HepG2 (cell line): ENCODE measurements around the gene SIRT6. TPM values are rescaled to one million over a fixed set of nuclear protein-coding genes. Genes with fewer than 3 reads are reported as not detected.

Experiments
- ADNP ChIP-seq: sonication (generic); formaldehyde crosslinking; IDR thresholded peaks from 2 replicates; pipeline ENCODE4 v1.4.0; 2020; ENCODE audit warnings: missing genetic modification reagents
- FLYWCH1 ChIP-seq: sonication (generic); formaldehyde crosslinking; IDR thresholded peaks from 2 replicates; pipeline ENCODE4 v1.8.1; 2023; ENCODE audit warnings: mild to moderate bottlenecking, missing genetic modification reagents
- GFI1 ChIP-seq: sonication (generic); formaldehyde crosslinking; IDR thresholded peaks from 2 replicates; pipeline ENCODE4 v1.5.0; 2020; ENCODE audit warnings: missing genetic modification reagents, mild to moderate bottlenecking, borderline replicate concordance
- JUNB ChIP-seq: sonication (generic); formaldehyde crosslinking; IDR thresholded peaks from 2 replicates; pipeline ENCODE4 v1.8.0; 2022; ENCODE audit warnings: missing genetic modification reagents, mild to moderate bottlenecking, borderline replicate concordance
- KDM4B ChIP-seq: sonication (generic); formaldehyde crosslinking; IDR thresholded peaks from 2 replicates; pipeline ENCODE4 v1.4.0; 2020; ENCODE audit warnings: missing genetic modification reagents
- MIER2 ChIP-seq: IDR thresholded peaks from 2 replicates; pipeline ENCODE4 v1.6.1; 2016; ENCODE audit warnings: missing biosample characterization, missing genetic modification reagents
- SNRNP70 ChIP-seq: fragments of 200-400 bp; formaldehyde crosslinking; IDR thresholded peaks from 2 replicates; pipeline ENCODE4 v1.6.1; 2017; ENCODE audit warnings: mild to moderate bottlenecking, low read depth, low read length, moderate library complexity
- SRSF9 ChIP-seq: fragments of 200-400 bp; formaldehyde crosslinking; IDR thresholded peaks from 2 replicates; pipeline ENCODE4 v1.6.1; 2018; ENCODE audit warnings: borderline replicate concordance, mild to moderate bottlenecking, low read depth, low read length; ENCODE audit not compliant: insufficient read depth, poor library complexity, severe bottlenecking
- TAF15 ChIP-seq: fragments of 200-400 bp; formaldehyde crosslinking; IDR thresholded peaks from one replicate; pipeline ENCODE4 v1.6.1; 2018; ENCODE audit warnings: mild to moderate bottlenecking, low read depth, low read length; ENCODE audit not compliant: poor library complexity, severe bottlenecking
- THYN1 ChIP-seq: sonication (generic); formaldehyde crosslinking; IDR thresholded peaks from 2 replicates; pipeline ENCODE4 v1.8.1; 2023; ENCODE audit warnings: low read depth, mild to moderate bottlenecking, moderate library complexity, missing genetic modification reagents, borderline replicate concordance
- WIZ ChIP-seq: sonication (generic); formaldehyde crosslinking; IDR thresholded peaks from 2 replicates; pipeline ENCODE4 v1.5.1; 2020; ENCODE audit warnings: mild to moderate bottlenecking, missing genetic modification reagents
- ZNF260 ChIP-seq: sonication (generic); formaldehyde crosslinking; IDR thresholded peaks from 2 replicates; pipeline ENCODE4 v1.4.0; 2020; ENCODE audit warnings: missing genetic modification reagents, low read depth, mild to moderate bottlenecking, borderline replicate concordance
- ZNF441 ChIP-seq: sonication (generic); formaldehyde crosslinking; IDR thresholded peaks from 2 replicates; pipeline ENCODE4 v1.7.0; 2021; ENCODE audit warnings: missing genetic modification reagents, borderline replicate concordance
- ZNF605 ChIP-seq: sonication (generic); formaldehyde crosslinking; IDR thresholded peaks from 2 replicates; pipeline ENCODE4 v1.8.0; 2022; ENCODE audit warnings: mild to moderate bottlenecking, missing genetic modification reagents
- ZNF672 ChIP-seq: sonication (generic); formaldehyde crosslinking; IDR thresholded peaks from 2 replicates; pipeline ENCODE4 v1.8.1; 2022; ENCODE audit warnings: missing genetic modification reagents
- ZNF720 ChIP-seq: sonication (generic); formaldehyde crosslinking; IDR thresholded peaks from 2 replicates; pipeline ENCODE4 v1.4.0; 2020; ENCODE audit warnings: missing genetic modification reagents
- polyA plus RNA-seq, 8 experiments: library from polyadenylated mRNA; depleted of rRNA in 3 of 8; stranded (reverse) in 7 of 8; unstranded in 1 of 8; fragments of >200 nt; fragmentation: Illumina TruSeq in 4 of 8; extraction: Trizol in 4 of 8; gene quantifications; 2 replicates each; pipeline versions ENCODE4 v1.2.1 to v1.2.3, GENCODE V29; 2011 to 2016; ENCODE audit warnings: low read depth in 4 of 8, missing spikeins in 1 of 8, mixed read lengths in 1 of 8; ENCODE audit not compliant: insufficient read depth in 1 of 8
- total RNA-seq, 5 experiments: library from RNA; depleted of rRNA; stranded (reverse); fragments of >200 nt; fragmentation: Illumina TruSeq; extraction: Trizol; gene quantifications; 2 replicates each; pipeline ENCODE4 v1.2.3, GENCODE V29; 2016; ENCODE audit warnings: low read depth in 1 of 5
- TF ChIP-seq, protein P1 (sequence below): sonication (generic); formaldehyde crosslinking; IDR thresholded peaks from 2 replicates; pipeline ENCODE4 v1.4.0; 2020; ENCODE audit warnings: missing genetic modification reagents
- TF ChIP-seq, protein P2 (sequence below): IDR thresholded peaks from 2 replicates; pipeline ENCODE4 v1.6.1; 2016; ENCODE audit warnings: missing biosample characterization, missing genetic modification reagents, low read depth
- TF ChIP-seq, protein P3 (sequence below): sonication (generic); formaldehyde crosslinking; conservative IDR thresholded peaks from 2 replicates; pipeline ENCODE4 v1.8.0; 2022; ENCODE audit warnings: low read depth, missing genetic modification reagents
- TF ChIP-seq, protein P4 (sequence below): IDR thresholded peaks from 2 replicates; pipeline ENCODE4 v1.6.1; 2012; ENCODE audit warnings: low read depth, low read length, improper control_type of control experiment
- TF ChIP-seq, protein P5 (sequence below): IDR thresholded peaks from 2 replicates; pipeline ENCODE4 v1.6.1; 2012; ENCODE audit warnings: inconsistent platforms
- TF ChIP-seq, protein P6 (sequence below): sonication (generic); formaldehyde crosslinking; IDR thresholded peaks from 2 replicates; pipeline ENCODE4 v1.4.0; 2020; ENCODE audit warnings: mild to moderate bottlenecking, low read depth, missing genetic modification reagents

Gene SIRT6
- total and polyA plus RNA-seq, 2 of the 13 experiments (the other 11 are each of a cell fraction or from before 2014, with no cell fraction given): 11.0 to 18.4 TPM

DNA sequence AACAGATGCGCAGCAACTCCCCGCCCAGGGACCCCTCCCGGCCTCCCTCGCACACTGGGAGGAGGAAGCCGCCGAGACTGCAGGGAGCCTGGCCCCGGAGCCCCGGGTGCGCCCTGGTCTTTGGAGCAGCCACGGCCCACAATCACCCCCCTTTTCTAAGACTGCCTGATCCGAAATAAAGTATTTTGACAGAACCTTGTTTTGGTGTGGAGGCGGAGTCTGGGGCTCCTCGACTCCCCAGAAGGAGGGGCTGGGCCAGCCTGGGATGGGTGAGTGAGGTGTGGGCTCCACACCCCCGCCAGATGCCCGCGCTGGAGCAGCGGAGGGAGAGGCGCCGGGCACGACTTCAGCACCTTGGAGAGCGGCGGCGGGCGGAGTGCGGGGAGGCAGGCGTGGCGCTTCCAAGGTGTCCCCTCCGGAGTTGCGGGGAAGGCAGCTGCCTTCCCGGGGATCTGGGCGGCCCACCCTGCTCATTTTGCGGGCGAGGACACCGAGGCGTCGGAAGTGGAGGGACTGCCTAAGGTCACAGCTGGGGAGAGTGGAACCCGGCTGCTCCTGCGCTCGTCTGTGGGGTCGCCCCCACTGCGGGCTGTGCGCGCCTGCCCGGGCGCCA, 9.4 kb downstream of the SIRT6 start (continued):
- TF ChIP-seq ZNF260 (CRISPR knock-in tag) (no peak), FLYWCH1 (CRISPR knock-in tag) (no peak), SRSF9 (no peak), JUNB (no peak), ZNF441 (CRISPR knock-in tag) (peak; percentile 82; the same call in 1 of the 2 replicates), TAF15 (no peak), WIZ (CRISPR knock-in tag) (peak; percentile 78; the same call in 1 of the 2 replicates), MIER2 (CRISPR knock-in tag) (peak; percentile 95), ADNP (no peak), ZNF720 (CRISPR knock-in tag) (no peak), ZNF672 (CRISPR knock-in tag) (no peak), SNRNP70 (no peak), THYN1 (CRISPR knock-in tag) (no peak), KDM4B (0 out of 2 replicates have a peak, but pooled peaks have one; percentile 60), ZNF605 (CRISPR knock-in tag) (0 out of 2 replicates have a peak, but pooled peaks have one; percentile 43), GFI1 (CRISPR knock-in tag) (no peak)
- TF ChIP-seq, protein P1, sequence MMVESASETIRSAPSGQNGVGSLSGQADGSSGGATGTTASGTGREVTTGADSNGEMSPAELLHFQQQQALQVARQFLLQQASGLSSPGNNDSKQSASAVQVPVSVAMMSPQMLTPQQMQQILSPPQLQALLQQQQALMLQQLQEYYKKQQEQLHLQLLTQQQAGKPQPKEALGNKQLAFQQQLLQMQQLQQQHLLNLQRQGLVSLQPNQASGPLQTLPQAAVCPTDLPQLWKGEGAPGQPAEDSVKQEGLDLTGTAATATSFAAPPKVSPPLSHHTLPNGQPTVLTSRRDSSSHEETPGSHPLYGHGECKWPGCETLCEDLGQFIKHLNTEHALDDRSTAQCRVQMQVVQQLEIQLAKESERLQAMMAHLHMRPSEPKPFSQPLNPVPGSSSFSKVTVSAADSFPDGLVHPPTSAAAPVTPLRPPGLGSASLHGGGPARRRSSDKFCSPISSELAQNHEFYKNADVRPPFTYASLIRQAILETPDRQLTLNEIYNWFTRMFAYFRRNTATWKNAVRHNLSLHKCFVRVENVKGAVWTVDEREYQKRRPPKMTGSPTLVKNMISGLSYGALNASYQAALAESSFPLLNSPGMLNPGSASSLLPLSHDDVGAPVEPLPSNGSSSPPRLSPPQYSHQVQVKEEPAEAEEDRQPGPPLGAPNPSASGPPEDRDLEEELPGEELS: no peak
- TF ChIP-seq, protein P2, sequence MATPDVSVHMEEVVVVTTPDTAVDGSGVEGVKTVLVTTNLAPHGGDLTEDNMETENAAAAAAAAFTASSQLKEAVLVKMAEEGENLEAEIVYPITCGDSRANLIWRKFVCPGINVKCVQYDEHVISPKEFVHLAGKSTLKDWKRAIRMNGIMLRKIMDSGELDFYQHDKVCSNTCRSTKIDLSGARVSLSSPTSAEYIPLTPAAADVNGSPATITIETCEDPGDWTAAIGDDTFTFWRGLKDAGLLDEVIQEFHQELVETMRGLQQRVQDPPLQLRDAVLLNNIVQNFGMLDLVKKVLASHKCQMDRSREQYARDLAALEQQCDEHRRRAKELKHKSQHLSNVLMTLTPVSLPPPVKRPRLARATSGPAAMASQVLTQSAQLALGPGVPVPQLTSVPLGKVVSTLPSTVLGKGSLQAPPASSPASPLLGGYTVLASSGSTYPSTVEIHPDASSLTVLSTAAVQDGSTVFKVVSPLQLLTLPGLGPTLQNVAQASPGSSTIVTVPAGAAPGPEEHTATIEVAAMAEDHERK: no peak
- TF ChIP-seq, protein P3, sequence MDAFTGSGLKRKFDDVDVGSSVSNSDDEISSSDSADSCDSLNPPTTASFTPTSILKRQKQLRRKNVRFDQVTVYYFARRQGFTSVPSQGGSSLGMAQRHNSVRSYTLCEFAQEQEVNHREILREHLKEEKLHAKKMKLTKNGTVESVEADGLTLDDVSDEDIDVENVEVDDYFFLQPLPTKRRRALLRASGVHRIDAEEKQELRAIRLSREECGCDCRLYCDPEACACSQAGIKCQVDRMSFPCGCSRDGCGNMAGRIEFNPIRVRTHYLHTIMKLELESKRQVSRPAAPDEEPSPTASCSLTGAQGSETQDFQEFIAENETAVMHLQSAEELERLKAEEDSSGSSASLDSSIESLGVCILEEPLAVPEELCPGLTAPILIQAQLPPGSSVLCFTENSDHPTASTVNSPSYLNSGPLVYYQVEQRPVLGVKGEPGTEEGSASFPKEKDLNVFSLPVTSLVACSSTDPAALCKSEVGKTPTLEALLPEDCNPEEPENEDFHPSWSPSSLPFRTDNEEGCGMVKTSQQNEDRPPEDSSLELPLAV (CRISPR knock-in tag): no peak
- TF ChIP-seq, protein P4, sequence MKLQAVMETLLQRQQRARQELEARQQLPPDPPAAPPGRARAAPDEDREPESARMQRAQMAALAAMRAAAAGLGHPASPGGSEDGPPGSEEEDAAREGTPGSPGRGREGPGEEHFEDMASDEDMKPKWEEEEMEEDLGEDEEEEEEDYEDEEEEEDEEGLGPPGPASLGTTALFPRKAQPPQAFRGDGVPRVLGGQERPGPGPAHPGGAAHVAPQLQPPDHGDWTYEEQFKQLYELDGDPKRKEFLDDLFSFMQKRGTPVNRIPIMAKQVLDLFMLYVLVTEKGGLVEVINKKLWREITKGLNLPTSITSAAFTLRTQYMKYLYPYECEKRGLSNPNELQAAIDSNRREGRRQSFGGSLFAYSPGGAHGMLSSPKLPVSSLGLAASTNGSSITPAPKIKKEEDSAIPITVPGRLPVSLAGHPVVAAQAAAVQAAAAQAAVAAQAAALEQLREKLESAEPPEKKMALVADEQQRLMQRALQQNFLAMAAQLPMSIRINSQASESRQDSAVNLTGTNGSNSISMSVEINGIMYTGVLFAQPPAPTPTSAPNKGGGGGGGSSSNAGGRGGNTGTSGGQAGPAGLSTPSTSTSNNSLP: no peak
- TF ChIP-seq, protein P5, sequence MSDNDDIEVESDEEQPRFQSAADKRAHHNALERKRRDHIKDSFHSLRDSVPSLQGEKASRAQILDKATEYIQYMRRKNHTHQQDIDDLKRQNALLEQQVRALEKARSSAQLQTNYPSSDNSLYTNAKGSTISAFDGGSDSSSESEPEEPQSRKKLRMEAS: no peak
- TF ChIP-seq, protein P6, sequence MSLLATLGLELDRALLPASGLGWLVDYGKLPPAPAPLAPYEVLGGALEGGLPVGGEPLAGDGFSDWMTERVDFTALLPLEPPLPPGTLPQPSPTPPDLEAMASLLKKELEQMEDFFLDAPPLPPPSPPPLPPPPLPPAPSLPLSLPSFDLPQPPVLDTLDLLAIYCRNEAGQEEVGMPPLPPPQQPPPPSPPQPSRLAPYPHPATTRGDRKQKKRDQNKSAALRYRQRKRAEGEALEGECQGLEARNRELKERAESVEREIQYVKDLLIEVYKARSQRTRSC (CRISPR knock-in tag): no peak
